ENCODE measurements around the gene ITGB8.

ITGB8 gene

DNA sequence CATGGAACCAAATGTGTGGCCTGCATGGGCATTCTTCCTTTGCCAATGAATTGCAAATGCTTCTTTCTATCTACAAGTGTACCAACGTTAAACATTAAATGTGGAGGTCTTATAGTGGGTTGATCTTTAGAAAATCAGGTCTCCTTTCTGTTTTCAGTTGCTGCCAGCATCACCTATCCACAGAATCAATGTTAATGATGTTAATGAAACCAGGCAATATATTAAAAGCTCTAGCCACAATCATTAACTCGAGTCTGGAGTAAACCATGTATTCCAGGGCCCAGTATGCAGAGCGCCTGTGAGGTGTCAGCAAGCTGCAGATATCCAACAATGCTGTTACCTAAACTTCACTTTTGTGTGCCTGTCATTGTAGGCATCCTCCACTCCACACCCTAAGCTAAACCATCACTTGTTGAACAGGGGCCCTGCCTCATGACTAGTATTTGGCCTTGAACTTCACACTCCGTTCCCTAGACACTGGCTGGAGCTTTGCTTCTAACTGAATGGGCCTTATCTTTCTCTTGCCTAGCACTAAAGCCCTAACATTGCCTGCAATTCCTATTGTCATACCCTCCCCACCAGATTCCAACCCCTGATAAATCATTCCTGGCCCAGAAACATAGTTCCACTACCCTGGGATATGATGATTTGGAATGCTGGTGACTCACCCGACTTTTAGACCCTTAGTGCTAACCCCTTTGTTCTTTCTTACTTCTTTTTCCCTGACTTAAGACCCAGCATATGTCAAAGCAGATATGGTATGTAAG lies 24.3 kb upstream of the ITGB8 start:
- Histone ChIP-seq H3K27ac (no peak overlapping the region), H3K9ac (no peak overlapping the region), H3K9me3 (ENCODE audit: control insufficient read depth, low read length) (no peaks in the 10 kb centered on the region), H3K79me2 (no peaks in the 10 kb centered on the region), H3K27me3 (ENCODE audit: control insufficient read depth, insufficient read depth, low read length) (no peaks in the 10 kb centered on the region), H2AFZ (no peak overlapping the region), H3K4me2 (ENCODE audit: low read length) (no peak overlapping the region), H3K4me3 (ENCODE audit: low read depth, low read length) (no peak overlapping the region), H3K36me3 (ENCODE audit: control insufficient read depth, insufficient read depth, low read length) (no peaks in the 10 kb centered on the region), H3K4me1 (no peaks in the 10 kb centered on the region)
- TF ChIP-seq, protein P1, sequence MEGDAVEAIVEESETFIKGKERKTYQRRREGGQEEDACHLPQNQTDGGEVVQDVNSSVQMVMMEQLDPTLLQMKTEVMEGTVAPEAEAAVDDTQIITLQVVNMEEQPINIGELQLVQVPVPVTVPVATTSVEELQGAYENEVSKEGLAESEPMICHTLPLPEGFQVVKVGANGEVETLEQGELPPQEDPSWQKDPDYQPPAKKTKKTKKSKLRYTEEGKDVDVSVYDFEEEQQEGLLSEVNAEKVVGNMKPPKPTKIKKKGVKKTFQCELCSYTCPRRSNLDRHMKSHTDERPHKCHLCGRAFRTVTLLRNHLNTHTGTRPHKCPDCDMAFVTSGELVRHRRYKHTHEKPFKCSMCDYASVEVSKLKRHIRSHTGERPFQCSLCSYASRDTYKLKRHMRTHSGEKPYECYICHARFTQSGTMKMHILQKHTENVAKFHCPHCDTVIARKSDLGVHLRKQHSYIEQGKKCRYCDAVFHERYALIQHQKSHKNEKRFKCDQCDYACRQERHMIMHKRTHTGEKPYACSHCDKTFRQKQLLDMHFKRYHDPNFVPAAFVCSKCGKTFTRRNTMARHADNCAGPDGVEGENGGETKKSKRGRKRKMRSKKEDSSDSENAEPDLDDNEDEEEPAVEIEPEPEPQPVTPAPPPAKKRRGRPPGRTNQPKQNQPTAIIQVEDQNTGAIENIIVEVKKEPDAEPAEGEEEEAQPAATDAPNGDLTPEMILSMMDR (IDR thresholded peaks at IDR 0.05) = no peak

DNA sequence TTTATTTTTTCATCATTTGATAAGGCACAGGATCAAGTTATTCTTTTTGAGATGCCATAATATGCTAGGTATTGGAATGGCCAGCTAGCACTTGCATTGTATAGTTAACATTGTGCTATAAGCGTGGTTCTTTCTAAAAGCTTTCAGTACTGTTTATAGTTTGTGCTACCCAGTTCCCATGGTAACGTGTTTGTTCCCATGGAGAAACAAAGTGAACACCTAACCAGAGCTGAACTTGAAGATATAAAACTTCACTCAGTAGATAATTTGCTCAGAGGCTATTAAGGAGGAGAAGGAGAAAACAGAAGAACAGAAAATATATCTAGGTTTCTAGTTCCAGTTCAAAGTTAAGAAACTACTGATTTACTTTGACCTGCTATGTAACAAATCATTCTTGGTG lies 23.6 kb upstream of the ITGB8 start:
- TF ChIP-seq, protein P1 (IDR thresholded peaks at IDR 0.05) = no peak
- Histone ChIP-seq H3K4me1 (no peaks in the 10 kb centered on the region), H3K79me2 (no peaks in the 10 kb centered on the region), H3K9me3 (ENCODE audit: control insufficient read depth, low read length) (no peaks in the 10 kb centered on the region), H3K36me3 (ENCODE audit: control insufficient read depth, insufficient read depth, low read length) (no peaks in the 10 kb centered on the region), H3K4me3 (ENCODE audit: low read depth, low read length) (no peak overlapping the region), H3K4me2 (ENCODE audit: low read length) (no peak overlapping the region), H3K9ac (no peak overlapping the region), H3K27me3 (ENCODE audit: control insufficient read depth, insufficient read depth, low read length) (no peaks in the 10 kb centered on the region), H3K27ac (no peak overlapping the region), H2AFZ (no peak overlapping the region)

GRCh38 chr7:20307901-20308300 lies 22.8 kb upstream of the ITGB8 start:
- Histone ChIP-seq H3K79me2 (no peaks in the 10 kb centered on the region), H3K9me3 (ENCODE audit: control insufficient read depth, low read length) (no peaks in the 10 kb centered on the region), H3K4me3 (ENCODE audit: low read depth, low read length) (no peak overlapping the region), H3K27ac (no peak overlapping the region), H3K9ac (no peak overlapping the region), H3K36me3 (ENCODE audit: control insufficient read depth, insufficient read depth, low read length) (no peaks in the 10 kb centered on the region), H3K4me1 (no peaks in the 10 kb centered on the region), H3K4me2 (ENCODE audit: low read length) (no peak overlapping the region), H3K27me3 (ENCODE audit: control insufficient read depth, insufficient read depth, low read length) (no peaks in the 10 kb centered on the region), H2AFZ (no peak overlapping the region)
- TF ChIP-seq, protein P1 (IDR thresholded peaks at IDR 0.05) = no peak

- no peaks in the 10 kb centered on the region for H3K9me3 ChIP-seq (ENCODE audit: control insufficient read depth, low read length)
- no peaks in the 10 kb centered on the region for H3K27me3 ChIP-seq (ENCODE audit: control insufficient read depth, insufficient read depth, low read length)
- no peaks in the 10 kb centered on the region for H3K4me1 ChIP-seq
- no peaks in the 10 kb centered on the region for H3K36me3 ChIP-seq (ENCODE audit: control insufficient read depth, insufficient read depth, low read length)
- no peak overlapping the region for H2AFZ ChIP-seq
- no peak overlapping the region for H3K4me2 ChIP-seq (ENCODE audit: low read length)
- no peak overlapping the region for H3K4me3 ChIP-seq (ENCODE audit: low read depth, low read length)
- TF ChIP-seq, protein P1 (IDR thresholded peaks at IDR 0.05) = no peak
- H3K9ac ChIP-seq = no peak overlapping the region
- H3K79me2 ChIP-seq = no peaks in the 10 kb centered on the region
- H3K27ac ChIP-seq = no peak overlapping the region
Observed at GRCh38 chr7:20310301-20310700, 20.4 kb upstream of the ITGB8 start.

Data from parathyroid adenoma (tissue), 2 donors.